ENCODE measurements around the gene GREM1.

DNA sequence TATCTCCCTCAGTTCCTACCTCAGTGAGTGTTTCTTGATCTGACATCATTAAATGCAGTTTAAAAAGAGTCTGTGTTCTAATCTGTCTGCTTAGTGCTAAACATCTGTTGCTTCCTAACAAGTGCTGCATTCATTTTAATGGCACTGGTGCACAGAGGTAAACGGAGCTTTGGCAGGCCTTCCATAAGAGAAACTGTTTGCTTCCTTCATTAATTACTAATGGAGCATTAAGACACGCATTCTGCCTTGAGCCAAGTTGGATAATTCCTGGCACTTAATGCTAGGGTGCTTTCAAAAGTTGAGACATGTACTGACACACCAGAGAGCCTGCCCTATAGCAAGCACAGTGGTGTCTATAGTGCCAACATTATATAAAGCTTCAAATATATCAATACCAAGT lies 41.6 kb upstream of the GREM1 start:
- TF ChIP-seq, protein P1, sequence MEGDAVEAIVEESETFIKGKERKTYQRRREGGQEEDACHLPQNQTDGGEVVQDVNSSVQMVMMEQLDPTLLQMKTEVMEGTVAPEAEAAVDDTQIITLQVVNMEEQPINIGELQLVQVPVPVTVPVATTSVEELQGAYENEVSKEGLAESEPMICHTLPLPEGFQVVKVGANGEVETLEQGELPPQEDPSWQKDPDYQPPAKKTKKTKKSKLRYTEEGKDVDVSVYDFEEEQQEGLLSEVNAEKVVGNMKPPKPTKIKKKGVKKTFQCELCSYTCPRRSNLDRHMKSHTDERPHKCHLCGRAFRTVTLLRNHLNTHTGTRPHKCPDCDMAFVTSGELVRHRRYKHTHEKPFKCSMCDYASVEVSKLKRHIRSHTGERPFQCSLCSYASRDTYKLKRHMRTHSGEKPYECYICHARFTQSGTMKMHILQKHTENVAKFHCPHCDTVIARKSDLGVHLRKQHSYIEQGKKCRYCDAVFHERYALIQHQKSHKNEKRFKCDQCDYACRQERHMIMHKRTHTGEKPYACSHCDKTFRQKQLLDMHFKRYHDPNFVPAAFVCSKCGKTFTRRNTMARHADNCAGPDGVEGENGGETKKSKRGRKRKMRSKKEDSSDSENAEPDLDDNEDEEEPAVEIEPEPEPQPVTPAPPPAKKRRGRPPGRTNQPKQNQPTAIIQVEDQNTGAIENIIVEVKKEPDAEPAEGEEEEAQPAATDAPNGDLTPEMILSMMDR (IDR thresholded peaks at IDR 0.05) = no peak
- no peak for TF ChIP-seq POLR2A (IDR thresholded peaks at IDR 0.05)

All from adrenal gland (tissue), 5 donors.